HFF-Myc (cell line): ENCODE results near the gene KLHL18.

ENCODE experiments used
- DNase-seq: peaks from one replicate; pipeline ENCODE4 v3.0.0-alpha.2; 2011; ENCODE audit warnings: low read depth; ENCODE audit errors: extremely low read depth
- H3K4me3 ChIP-seq: replicated peaks from 2 replicates; pipeline ENCODE4 v1.5.1; 2011; ENCODE audit warnings: low read depth, mild to moderate bottlenecking, control low read depth, low read length
- CTCF ChIP-seq: IDR thresholded peaks from 2 replicates; pipeline ENCODE4 v1.5.1; 2012; ENCODE audit warnings: mild to moderate bottlenecking, low read depth, low read length, control low read depth; ENCODE audit errors: missing control alignments

Gene KLHL18

DNA sequence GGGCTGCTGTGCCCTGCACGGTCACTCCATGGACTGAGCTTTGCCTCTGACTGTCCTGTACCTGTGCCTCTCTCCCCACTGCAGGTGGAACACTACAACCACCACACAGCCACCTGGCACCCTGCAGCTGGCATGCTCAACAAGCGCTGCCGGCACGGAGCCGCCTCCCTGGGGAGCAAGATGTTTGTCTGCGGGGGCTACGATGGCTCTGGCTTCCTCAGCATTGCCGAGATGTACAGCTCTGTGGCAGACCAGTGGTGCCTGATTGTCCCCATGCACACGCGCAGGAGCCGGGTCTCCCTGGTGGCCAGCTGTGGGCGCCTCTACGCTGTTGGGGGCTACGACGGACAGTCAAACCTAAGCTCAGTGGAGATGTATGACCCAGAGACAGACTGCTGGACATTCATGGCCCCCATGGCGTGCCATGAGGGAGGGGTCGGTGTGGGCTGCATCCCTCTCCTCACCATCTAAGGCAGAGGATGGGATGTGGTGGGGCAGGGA is 60.8 kb downstream of the KLHL18 start:
- H3K4me3 ChIP-seq: no peak overlapping the region
- TF ChIP-seq CTCF: no peak
- DNase-seq: no peak

GRCh38 chr3:47344971-47345370 is 62.2 kb downstream of the KLHL18 start:
- no peak for DNase-seq
- H3K4me3 ChIP-seq: no peak overlapping the region
- TF ChIP-seq CTCF: no peak

- DNase-seq: no peak
- no peak overlapping the region for H3K4me3 ChIP-seq
- TF ChIP-seq CTCF: no peak
Measured at GRCh38 chr3:47347217-47347801, 64.6 kb downstream of the KLHL18 start.

- DNase-seq: no peak
- no peak overlapping the region for H3K4me3 ChIP-seq
- TF ChIP-seq CTCF: no peak
Measured at GRCh38 chr3:47348411-47349154, 65.8 kb downstream of the KLHL18 start.

- no peak overlapping the region for H3K4me3 ChIP-seq
Measured at GRCh38 chr3:47355010-47355409, 72.3 kb downstream of the KLHL18 start.

DNA sequence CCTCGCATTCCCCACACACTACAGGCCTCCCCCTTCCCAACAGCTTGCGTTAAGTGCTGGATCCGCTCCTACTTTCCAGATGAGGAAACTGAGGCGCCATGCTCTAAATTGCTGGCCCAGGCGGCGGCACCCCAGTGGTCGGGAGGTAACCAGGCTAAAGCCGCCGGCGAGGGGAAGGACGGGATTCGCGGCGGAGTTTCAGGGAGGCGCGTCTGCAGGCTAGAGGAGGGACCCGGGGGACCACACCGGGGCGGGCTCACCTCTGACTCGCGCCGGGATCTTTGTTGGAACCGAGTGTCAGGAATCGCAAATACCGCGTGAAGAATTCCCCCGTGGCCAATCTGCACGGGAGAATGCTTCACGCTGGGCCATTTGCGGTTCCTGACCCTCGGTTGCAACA is 73.5 kb downstream of the KLHL18 start:
- TF ChIP-seq CTCF: no peak
- no peak for DNase-seq
- no peak overlapping the region for H3K4me3 ChIP-seq

More at GRCh38 chr3:47355010-47355409, 72.3 kb downstream of the KLHL18 start:
- no peak for TF ChIP-seq CTCF
- DNase-seq: no peak
